Erythroblast (primary cell): Measurements from ENCODE around the gene SNX3.

Experiments
- GATA1 ChIP-seq: IDR thresholded peaks from 2 replicates; pipeline ENCODE4 v1.6.1; 2011; ENCODE audit warnings: low read depth, mild to moderate bottlenecking, control low read depth, low read length, moderate library complexity
- POLR2A ChIP-seq: IDR thresholded peaks from 2 replicates; pipeline ENCODE4 v1.6.1; 2011; ENCODE audit warnings: mild to moderate bottlenecking, low read length

DNA sequence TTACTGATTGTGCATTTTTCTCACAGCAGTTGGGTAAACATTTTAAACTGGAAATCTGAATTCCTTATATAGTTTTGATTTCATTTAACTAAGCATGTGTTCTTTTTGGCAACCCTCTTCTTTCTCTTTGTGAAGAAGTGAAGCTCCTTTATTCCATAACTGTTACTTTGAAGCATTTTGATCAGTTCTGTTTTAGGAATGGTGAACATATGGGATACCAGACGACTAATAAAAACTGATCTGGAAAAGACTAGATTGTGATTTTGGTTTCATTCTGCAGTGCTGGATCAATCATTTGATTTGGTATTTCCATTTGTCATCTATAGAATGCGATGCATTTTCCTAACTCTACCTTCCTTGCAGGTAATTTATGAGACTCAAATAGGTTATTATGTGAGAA lies 43.8 kb upstream of the SNX3 start:
- TF ChIP-seq POLR2A (no peak), GATA1 (no peak)
